HepG2 (cell line): ENCODE results near the gene HNRNPA0. TPM values are rescaled to one million over a fixed set of nuclear protein-coding genes. Genes with fewer than 3 reads are reported as not detected.
A peak's percentile ranks its signal among the peaks of the same experiment; 100 is the strongest.

ENCODE experiments used
- ATAC-seq: fragments of 200-7000 bp; cut with Tn5 transposase; 3 replicates; pipeline ENCODE4 v1.9.1; 2020; ENCODE audit warnings: mild to moderate bottlenecking, moderate library complexity
- BruUV-seq: library from RNA; stranded (reverse); fragments of 400-500 nt; replicated peaks from 2 replicates; lab custom pipeline; 2021; lab: Mats Ljungman, UMichigan
- CTCF ChIA-PET: fragments of 300-600 bp; formaldehyde crosslinking; extraction: SDS; loops from one replicate; lab custom pipeline; 2021; ENCODE audit warnings: low total read pairs, inconsistent platforms, low intra/inter-chr PET ratio; lab: Yijun Ruan, JAX
- POLR2A ChIA-PET: fragments of 350-600 bp; sonication (Branson Sonifier 250); formaldehyde crosslinking; loops from one replicate; lab custom pipeline; 2020; ENCODE audit warnings: antibody characterized with exemption, inconsistent platforms; lab: Yijun Ruan, JAX
- DNase-seq: peaks from one replicate; pipeline ENCODE4 v3.0.0-alpha.2; 2015; ENCODE audit warnings: low spot score
- FAIRE-seq: peaks from 3 replicates; lab custom pipeline; 2011; peaks lifted over from hg19 to GRCh38; lab: Jason Lieb, UNC
- H2AFZ ChIP-seq: one replicate; pipeline ENCODE4 v1.6.1; 2011; ENCODE audit warnings: low read length, inconsistent platforms
- H3K27ac ChIP-seq: fragments of 300-600 bp; 3 replicates; pipeline ENCODE4 v1.8.0; 2011; ENCODE audit warnings: mixed run types, mild to moderate bottlenecking, mixed read lengths, low read length, inconsistent platforms; ENCODE audit not compliant: insufficient read depth; ENCODE audit errors: extremely low read length
- H3K27me3 ChIP-seq, 2 experiments: fragments of 200-600 bp in 1 of 2; 2 replicates in 1 of 2; 3 replicates in 1 of 2; pipeline versions ENCODE4 v1.6.0 to v1.8.0; 2011; ENCODE audit warnings: low read length in 2 of 2, mild to moderate bottlenecking in 2 of 2, moderate library complexity in 2 of 2, inconsistent platforms in 1 of 2; ENCODE audit not compliant: insufficient read depth in 2 of 2, control insufficient read depth in 1 of 2
- H3K36me3 ChIP-seq, 2 experiments: fragments of 200-600 bp in 1 of 2; replicated peaks in 1 of 2; 2 replicates in 1 of 2; 3 replicates in 1 of 2; pipeline versions ENCODE4 v1.5.1 to v1.8.0; 2011; ENCODE audit warnings: low read length in 2 of 2, inconsistent platforms in 1 of 2; ENCODE audit not compliant: insufficient read depth in 2 of 2, control insufficient read depth in 1 of 2
- H3K4me1 ChIP-seq: 2 replicates; pipeline ENCODE4 v1.5.1; 2012; ENCODE audit warnings: low read length, inconsistent platforms; ENCODE audit not compliant: insufficient read depth
- H3K4me2 ChIP-seq: 2 replicates; pipeline ENCODE4 v1.6.0; 2011; ENCODE audit warnings: low read depth, low read length, inconsistent platforms
- H3K4me3 ChIP-seq, 3 experiments: fragments of 200-600 bp in 1 of 3; sonication (generic), shearing (Covaris generic) in 1 of 3; replicated peaks in 1 of 3; 2 replicates each; pipeline ENCODE4 v1.5.1; 2011 to 2016; ENCODE audit warnings: low read length in 3 of 3, inconsistent platforms in 2 of 3, low read depth in 2 of 3, mild to moderate bottlenecking in 2 of 3, control low read depth in 1 of 3, mixed read lengths in 1 of 3; ENCODE audit not compliant: insufficient read depth in 1 of 3
- H3K79me2 ChIP-seq: one replicate; pipeline ENCODE4 v1.6.1; 2011; ENCODE audit warnings: low read length, inconsistent platforms; ENCODE audit not compliant: insufficient read depth
- H3K9ac ChIP-seq: 2 replicates; pipeline ENCODE4 v1.6.0; 2011; ENCODE audit warnings: mild to moderate bottlenecking, low read depth, low read length, inconsistent platforms; ENCODE audit not compliant: insufficient read depth
- H3K9me3 ChIP-seq: 2 replicates; pipeline ENCODE4 v1.5.1; 2012; ENCODE audit warnings: mild to moderate bottlenecking, low read length
- H4K20me1 ChIP-seq: 2 replicates; pipeline ENCODE4 v1.6.0; 2011; ENCODE audit warnings: inconsistent platforms, mild to moderate bottlenecking, low read length, moderate library complexity; ENCODE audit not compliant: insufficient read depth
- CAMTA2 ChIP-seq: sonication (generic); formaldehyde crosslinking; IDR thresholded peaks from 2 replicates; pipeline ENCODE4 v1.4.0; 2020; ENCODE audit warnings: mild to moderate bottlenecking, missing genetic modification reagents, borderline replicate concordance
- GZF1 ChIP-seq: sonication (generic); formaldehyde crosslinking; IDR thresholded peaks from 2 replicates; pipeline ENCODE4 v1.5.1; 2020; ENCODE audit warnings: mild to moderate bottlenecking, missing genetic modification reagents
- HNRNPK ChIP-seq: fragments of 200-400 bp; formaldehyde crosslinking; IDR thresholded peaks from 2 replicates; pipeline ENCODE4 v1.6.1; 2018; ENCODE audit warnings: low read length, low read depth, moderate library complexity, mild to moderate bottlenecking; ENCODE audit not compliant: poor library complexity, severe bottlenecking
- KAT7 ChIP-seq: IDR thresholded peaks from 2 replicates; pipeline ENCODE4 v1.6.1; 2018; ENCODE audit warnings: borderline replicate concordance, missing compliant biosample characterization
- MTA1 ChIP-seq: sonication (generic); formaldehyde crosslinking; IDR thresholded peaks from 2 replicates; pipeline ENCODE4 v1.4.0; 2020; ENCODE audit warnings: missing genetic modification reagents, mild to moderate bottlenecking, borderline replicate concordance
- TCF7 ChIP-seq: sonication (generic); IDR thresholded peaks from 2 replicates; pipeline ENCODE4 v1.6.1; 2016; ENCODE audit warnings: antibody characterized with exemption, low read depth
- ZBTB38 ChIP-seq: sonication (generic); formaldehyde crosslinking; IDR thresholded peaks from 2 replicates; pipeline ENCODE4 v1.5.1; 2020; ENCODE audit warnings: mild to moderate bottlenecking, missing genetic modification reagents
- ZNF20 ChIP-seq: sonication (generic); formaldehyde crosslinking; IDR thresholded peaks from 2 replicates; pipeline ENCODE4 v1.4.0; 2020; ENCODE audit warnings: mild to moderate bottlenecking, moderate library complexity, missing genetic modification reagents
- WGBS: methylation state at CpG from one replicate; pipeline ENCODE4 v1.1.6; 2017; ENCODE audit warnings: low lambda C conversion rate; 5-methylcytosine and 5-hydroxymethylcytosine counted together
- in situ Hi-C: cut with HindIII; loops from 2 replicates; pipeline ENCODE4 v1.10.0; 2017; ENCODE audit warnings: low pct_unique_long_range_greater_than_20kb; ENCODE audit not compliant: extremely low pct_ligation_motif_present
- intact Hi-C: fragments of 100-400 bp; cut with micrococcal nuclease; formaldehyde crosslinking; loops from one replicate; pipeline ENCODE4 v1.10.0; 2022; ENCODE audit not compliant: unreplicated experiment
- polyA plus RNA-seq, 8 experiments: library from polyadenylated mRNA; depleted of rRNA in 3 of 8; stranded (reverse) in 7 of 8; unstranded in 1 of 8; fragments of >200 nt; fragmentation: Illumina TruSeq in 4 of 8; extraction: Trizol in 4 of 8; gene quantifications; 2 replicates each; pipeline versions ENCODE4 v1.2.1 to v1.2.3, GENCODE V29; 2011 to 2016; ENCODE audit warnings: low read depth in 4 of 8, missing spikeins in 1 of 8, mixed read lengths in 1 of 8; ENCODE audit not compliant: insufficient read depth in 1 of 8
- total RNA-seq, 5 experiments: library from RNA; depleted of rRNA; stranded (reverse); fragments of >200 nt; fragmentation: Illumina TruSeq; extraction: Trizol; gene quantifications; 2 replicates each; pipeline ENCODE4 v1.2.3, GENCODE V29; 2016; ENCODE audit warnings: low read depth in 1 of 5
- TF ChIP-seq, protein P1 (sequence below): sonication (generic); formaldehyde crosslinking; conservative IDR thresholded peaks from 2 replicates; pipeline ENCODE4 v1.8.1; 2023; ENCODE audit warnings: missing genetic modification reagents

The HNRNPA0 gene
- total and polyA plus RNA-seq, 2 of the 13 experiments (the other 11 are each of a cell fraction or from before 2014, with no cell fraction given) = 9.0 to 12.9 TPM

DNA sequence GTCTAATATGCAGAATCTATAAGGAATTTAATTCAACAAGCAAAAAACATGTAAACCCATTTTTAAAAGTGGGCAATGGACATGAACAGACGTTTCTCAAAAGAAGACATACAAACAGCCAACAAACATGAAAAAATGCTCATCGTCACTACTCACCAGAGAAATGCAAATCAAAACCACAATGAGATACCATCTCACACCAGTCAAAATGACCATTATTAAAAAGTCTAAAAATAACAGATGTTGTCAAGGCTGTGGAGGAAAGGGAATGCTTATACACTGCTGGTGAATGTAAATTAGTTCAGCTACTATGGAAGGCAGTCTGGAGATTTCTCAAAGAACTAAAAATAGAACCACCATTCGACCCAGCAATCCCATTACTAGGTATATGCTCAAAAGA lies 15.2 kb downstream of the HNRNPA0 start (continued):
- TF ChIP-seq, protein P1, sequence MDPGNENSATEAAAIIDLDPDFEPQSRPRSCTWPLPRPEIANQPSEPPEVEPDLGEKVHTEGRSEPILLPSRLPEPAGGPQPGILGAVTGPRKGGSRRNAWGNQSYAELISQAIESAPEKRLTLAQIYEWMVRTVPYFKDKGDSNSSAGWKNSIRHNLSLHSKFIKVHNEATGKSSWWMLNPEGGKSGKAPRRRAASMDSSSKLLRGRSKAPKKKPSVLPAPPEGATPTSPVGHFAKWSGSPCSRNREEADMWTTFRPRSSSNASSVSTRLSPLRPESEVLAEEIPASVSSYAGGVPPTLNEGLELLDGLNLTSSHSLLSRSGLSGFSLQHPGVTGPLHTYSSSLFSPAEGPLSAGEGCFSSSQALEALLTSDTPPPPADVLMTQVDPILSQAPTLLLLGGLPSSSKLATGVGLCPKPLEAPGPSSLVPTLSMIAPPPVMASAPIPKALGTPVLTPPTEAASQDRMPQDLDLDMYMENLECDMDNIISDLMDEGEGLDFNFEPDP (CRISPR knock-in tag) = no peak
- no peak for TF ChIP-seq ZBTB38 (CRISPR knock-in tag)

DNA sequence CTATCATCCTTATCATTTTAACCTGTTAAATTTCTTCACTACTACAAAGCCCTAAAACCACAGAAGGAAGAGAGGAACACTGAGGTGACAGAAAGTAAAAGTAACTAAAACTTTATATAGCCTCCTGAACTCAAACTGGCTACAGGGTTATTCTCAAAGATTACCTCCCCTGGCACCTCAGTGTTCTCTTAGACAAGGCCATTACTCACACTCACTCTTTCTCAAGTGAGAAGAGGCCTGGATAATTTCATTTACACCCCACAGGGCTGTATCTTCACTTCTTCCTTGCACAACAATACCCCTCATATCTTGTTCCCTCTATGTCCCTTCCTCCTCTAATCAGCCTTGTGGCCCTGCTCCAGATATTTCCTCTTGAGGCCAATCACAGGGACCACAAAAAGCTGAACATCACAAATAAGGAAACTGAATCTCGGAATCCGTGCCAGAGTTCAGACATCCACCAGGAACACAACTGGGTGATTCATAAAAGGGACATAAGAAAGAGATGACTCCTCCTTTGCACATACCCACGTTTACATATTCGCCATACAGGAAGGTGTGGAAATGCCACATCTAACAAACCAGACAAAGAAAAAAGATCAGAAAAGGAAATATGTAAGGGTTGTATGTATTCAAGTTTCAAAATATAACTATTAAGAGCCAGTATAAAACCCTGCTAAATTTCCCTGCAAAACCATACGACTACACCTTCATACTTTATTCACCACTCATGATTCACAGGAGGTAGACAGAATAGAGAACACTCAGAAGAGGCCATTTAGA lies 16.6 kb downstream of the HNRNPA0 start:
- BruUV-seq = no TSS peak
- CTCF ChIA-PET = no interaction called here
- H3K4me1 ChIP-seq = peaks cover 35% of the 10 kb centered on the region

More for the DNA sequence above, 16.6 kb downstream of the HNRNPA0 start:
- DNase-seq = no peak
- Histone ChIP-seq H3K27ac (no peak overlapping the region), H4K20me1 (no peaks in the 10 kb centered on the region), H3K4me2 (no peak overlapping the region), H3K9me3 (no peaks in the 10 kb centered on the region), H3K36me3 (no peaks in the 10 kb centered on the region), H3K27me3 (peaks cover 2 to 38% of the 10 kb centered on the region in 2 experiments; a peak in 4 of 5 replicates), H2AFZ (no peak overlapping the region), H3K9ac (no peak overlapping the region), H3K79me2 (no peaks in the 10 kb centered on the region), H3K4me3 (no peak overlapping the region)
- no peak for ATAC-seq
- intact Hi-C loops = no loop called here
- POLR2A ChIA-PET = no interaction called here
- TF ChIP-seq HNRNPK = no peak
- no peak for TF ChIP-seq GZF1 (CRISPR knock-in tag)
- no peak for TF ChIP-seq KAT7 (CRISPR knock-in tag)
- TF ChIP-seq MTA1 = no peak
- no peak for TF ChIP-seq CAMTA2 (CRISPR knock-in tag)
- TF ChIP-seq TCF7 = 0 out of 2 replicates have a peak, but pooled peaks have one; percentile 16
- no peak for TF ChIP-seq ZNF20 (CRISPR knock-in tag)
- in situ Hi-C loops = loop anchor here (5.0 kb wide), 1 partner anchor 75 kb away; no protein-coding TSS in a partner anchor
- 7% methylated on average over 5 of the region's 5 CpGs for WGBS
- FAIRE-seq = no peak
